NB4 (cell line): ENCODE measurements around the gene PRDM15.

Experiments
- CTCF ChIP-seq: IDR thresholded peaks from one replicate; pipeline ENCODE4 v1.5.1; 2012; ENCODE audit warnings: low read depth, low read length
- MAX ChIP-seq: IDR thresholded peaks from 2 replicates; pipeline ENCODE4 v1.6.1; 2011; ENCODE audit warnings: low read depth, low read length
- MYC ChIP-seq: IDR thresholded peaks from 2 replicates; pipeline ENCODE4 v1.6.1; 2011; ENCODE audit warnings: low read depth, low read length
- POLR2A ChIP-seq: IDR thresholded peaks from 2 replicates; pipeline ENCODE4 v1.6.1; 2011; ENCODE audit warnings: mild to moderate bottlenecking; ENCODE audit not compliant: insufficient read length; ENCODE audit errors: extremely low read depth

DNA sequence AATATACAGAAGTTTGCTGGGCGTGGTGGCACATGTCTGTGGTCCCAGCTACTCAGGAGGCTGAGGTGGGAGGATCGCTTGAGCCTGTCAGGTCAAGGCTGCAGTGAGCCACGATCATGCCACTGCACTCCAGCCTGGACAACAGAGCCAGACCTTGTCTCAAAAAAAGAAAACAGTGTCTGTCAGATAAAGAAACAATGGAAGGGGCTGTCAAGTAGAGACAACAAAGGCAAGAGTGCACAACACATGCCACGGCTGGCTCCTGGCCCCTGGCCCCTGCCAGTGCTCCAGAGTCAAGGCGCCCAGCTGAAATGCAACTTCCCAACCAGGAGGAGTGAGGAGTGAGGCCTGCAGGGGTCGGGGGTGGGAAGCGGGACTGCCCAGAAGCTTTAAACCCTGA, 32.6 kb downstream of the PRDM15 start:
- TF ChIP-seq MAX (no peak), POLR2A (no peak), CTCF (no peak), MYC (no peak)
